NOMO-1 (cell line): ENCODE data around the gene PRUNE2.
A peak's percentile ranks its signal among the peaks of the same experiment; 100 is the strongest.

Experiments used
- DNase-seq, 2 experiments: peaks; one replicate each; lab custom pipeline; 2025; ENCODE audit not compliant: unreplicated experiment in 2 of 2; lab: John Stamatoyannopoulos, UW

PRUNE2 gene

DNA sequence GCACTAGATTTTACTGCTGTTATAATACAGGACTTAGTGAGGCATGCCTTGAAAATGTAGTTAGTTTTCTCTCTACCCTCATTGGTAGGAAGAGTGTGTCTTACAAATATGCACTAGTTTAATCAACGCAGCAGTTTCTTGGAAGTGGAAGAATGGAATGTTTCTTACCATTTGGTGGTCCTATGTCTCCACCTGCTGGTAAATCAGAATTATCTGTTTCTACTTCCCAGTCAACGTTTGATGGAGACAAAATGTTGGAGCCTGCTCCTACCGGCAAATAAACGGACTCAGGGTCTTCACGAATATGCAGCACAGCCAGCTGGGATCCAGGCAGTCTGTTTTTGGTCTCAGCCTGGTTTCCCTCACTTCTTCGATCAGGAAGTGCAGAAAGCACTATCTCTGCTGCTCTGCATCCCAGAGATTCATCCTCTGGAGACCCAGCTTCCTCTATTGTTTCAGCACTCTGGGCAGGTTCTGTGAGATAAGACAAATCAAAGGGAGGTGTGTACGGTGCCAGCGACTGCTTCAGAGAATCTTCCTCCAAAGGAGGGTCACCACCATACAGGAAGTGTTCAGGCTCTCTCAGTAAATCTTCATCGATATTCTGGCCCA, 201.2 kb downstream of the PRUNE2 start:
- DNase-seq = peak in 1 of 2 experiments; percentile 51

DNA sequence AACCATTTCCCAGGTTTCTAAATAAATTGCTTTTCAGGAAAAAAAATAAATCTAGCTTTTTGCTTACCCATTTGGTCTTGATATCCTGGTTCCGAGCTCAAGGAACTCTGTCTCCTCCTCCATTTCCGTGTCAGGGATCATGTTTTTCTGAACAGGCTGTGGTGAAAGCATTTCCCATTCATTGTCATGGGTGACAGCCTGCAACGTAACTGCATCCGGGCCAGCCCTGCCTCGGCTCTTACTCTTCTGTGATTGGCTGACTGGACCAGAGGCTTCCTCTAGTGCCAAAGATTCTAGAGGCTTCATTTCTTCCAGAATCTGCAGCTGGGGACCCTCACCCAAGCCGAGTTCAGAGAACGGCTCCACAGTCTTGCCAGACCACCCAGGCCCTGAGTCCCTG, 202.6 kb downstream of the PRUNE2 start:
- no peak for DNase-seq

DNA sequence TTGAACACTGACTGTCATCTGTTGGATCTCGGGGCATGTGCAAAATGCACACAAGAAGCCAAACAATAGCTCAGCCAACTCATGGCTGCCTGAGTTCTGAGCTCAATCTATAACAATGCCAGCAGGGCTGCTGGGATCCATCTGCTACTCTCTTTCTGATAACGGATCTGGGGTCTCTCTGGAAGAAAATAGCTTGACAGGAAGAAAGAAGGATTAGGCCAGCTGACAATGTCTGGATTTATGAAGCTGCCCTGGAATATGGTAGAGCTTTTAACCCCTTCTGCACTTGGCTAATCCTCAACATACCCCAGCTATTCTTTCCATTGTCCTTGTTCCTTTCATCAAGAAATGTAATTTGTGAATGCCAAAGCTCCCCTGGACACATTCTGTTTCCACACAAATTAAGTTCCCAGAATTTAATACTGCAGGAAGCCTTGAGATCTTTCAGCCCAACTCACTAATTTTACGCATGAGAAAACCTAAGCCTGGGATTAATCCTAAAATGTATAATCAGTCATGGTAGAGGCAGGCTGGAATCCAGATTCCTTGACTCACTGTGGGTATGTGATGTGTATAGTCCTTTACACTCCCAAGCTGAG, 204.4 kb downstream of the PRUNE2 start:
- DNase-seq = no peak

DNA sequence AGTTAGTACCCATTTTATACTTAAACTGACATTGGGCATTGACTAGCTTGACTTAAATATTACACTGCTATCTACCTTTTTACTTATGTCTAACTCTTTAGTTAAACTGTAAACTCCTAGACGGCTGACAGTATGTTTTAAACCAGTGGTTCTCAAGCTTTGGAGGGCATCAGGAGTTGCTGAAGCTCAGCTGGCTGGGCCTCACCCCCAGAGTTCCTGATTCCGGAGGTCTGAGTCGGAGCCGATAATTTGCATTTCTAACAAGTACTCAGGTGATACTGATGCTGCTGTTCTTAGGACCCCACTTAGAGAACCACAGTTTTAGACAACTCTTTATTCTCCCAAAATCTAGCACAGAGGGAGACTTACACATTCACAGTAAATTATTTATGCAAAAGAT, 205.0 kb downstream of the PRUNE2 start:
- no peak for DNase-seq

DNA sequence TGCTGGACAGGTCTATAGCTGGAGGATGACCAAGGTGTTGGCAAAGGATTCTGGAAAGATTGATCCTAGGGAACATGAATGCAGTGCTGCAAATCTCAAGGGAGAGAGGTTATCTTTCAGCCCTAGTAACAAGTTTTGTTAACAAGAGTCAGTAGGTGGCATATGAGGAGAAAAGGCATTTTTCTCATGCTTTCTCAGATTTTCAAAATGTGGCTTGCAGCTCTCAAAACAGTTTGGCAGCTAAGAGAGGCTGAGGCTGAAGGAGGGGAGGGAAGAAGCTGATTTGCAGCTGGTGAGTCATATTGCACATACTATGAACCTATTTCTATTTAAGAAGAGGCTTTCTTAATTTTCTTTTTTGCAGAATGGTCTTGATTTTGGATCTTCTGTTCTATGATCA, 205.9 kb downstream of the PRUNE2 start:
- DNase-seq = no peak

DNA sequence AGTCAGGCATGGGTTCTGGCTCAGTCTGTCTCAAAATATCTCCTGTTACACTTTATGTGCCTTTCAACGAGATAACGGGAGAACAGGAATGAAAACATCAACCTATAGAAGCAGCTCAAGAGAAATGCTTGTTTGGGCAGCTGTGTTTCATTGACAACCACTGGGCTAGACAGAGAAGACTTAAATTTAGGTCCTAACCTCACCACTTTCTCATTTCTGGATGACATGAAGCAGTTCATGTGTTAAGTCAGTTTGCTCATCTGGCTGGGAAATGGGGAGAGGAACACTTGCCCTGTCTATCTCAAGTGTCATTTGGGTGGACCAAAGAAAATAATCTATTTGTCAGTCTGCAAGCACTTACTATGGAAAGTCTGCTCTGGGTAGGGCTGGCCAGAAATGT, 208.4 kb downstream of the PRUNE2 start:
- no peak for DNase-seq

DNA sequence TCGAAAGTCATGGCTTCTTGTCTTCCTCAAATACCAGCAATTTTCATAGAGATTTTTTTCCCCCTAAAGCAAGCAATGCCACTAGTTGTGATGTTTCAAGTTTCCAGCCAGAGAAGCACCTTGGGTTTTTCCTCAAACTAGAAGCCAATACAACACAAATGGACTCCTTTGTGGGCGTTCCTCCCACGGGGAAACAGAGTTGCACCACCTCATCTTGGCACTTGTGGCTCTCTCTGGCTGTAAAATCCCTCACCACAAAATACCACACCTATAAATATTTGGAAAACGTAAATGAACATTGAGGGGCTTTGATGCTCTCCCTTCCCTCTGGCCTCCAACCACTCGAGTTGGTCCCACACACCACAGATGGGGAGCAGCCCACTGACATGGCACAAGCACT, 208.8 kb downstream of the PRUNE2 start:
- DNase-seq = no peak

DNA sequence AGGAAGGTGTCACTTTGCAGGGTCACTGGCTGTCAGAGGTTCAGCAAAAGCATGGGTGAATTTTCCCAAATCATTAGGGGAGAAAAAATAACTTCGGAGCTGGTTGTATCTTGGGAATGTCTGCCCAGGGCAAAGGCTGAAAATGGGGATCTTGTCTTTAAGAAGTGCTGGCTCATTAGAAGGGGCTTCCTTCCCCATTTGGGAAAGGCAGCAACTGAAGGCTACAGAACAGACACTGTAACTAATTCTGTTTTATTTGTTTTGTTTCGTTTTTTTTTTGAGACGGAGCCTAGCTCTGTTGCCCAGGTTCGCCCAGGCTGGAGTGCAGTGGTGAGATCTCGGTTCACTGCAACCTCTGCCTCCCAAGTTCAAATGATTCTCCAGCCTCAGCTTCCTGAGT, 212.0 kb downstream of the PRUNE2 start:
- no peak for DNase-seq

DNA sequence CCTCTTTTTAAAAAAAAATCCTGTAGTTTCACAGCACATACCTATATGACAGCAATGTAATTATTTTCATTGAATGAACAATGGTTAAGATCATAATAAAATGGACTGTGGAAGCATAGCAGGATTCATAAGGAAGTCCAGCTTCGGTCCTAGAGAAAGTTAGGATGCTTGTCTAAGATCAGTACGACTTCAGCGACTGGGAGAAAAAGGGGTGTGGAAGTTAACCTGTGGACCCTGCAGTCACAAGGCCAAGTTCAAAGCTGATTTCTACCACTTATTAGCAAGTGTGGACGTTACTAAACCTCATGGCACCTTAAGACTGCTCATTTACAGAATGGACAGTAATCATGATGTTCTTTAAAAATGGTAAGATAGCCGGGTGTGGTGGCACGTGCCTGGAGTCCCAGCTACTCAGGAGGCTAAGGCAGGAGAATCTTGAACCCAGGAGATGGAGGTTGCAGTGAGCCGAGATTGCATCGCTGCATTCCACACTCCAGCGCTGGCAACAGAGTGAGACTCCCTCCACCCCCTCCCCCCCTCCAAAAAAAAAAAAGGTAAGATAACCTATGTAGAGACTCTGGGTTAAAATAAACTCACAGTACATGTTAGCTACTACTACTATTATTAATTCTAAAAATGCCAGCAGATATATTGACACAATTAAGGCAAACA, 213.3 kb downstream of the PRUNE2 start:
- no peak for DNase-seq

DNA sequence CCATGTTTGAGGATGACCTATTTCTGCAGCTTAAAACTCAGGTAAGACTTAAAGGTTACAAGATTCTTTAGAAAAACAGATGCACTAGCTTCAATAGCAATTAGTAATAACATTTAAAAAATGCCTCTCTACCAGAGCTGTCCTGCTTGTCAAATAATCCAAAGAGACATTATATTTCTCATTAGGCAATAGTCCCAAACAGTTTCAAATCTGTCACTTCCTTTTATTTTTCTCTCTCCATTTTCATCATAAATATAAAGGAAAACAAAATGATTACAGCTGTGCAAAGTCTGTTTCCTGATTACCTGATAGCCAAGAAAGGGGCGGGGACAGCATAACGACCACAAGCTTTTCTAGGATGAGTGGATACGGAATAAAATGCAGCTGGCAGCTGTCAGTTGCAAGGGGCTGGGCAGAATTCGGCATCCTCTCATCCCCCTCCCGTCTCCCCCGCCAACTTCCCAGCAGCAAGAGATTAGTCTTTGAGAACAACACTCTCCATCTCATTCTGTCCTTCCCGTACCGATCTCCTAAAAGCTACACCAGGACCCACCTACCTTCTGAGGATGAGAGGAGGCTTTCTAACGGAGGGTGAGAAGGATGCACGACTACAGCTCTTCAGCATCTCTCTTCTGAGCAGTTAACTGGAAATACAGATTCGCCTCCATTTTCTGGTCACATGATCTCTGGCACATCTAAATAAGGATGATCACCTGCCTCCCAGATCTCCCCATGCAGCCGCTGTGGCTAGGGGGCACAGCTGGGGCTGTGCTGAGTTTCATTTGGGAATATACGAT, 214.2 kb downstream of the PRUNE2 start:
- peak in 1 of 2 experiments; percentile 39 for DNase-seq

DNA sequence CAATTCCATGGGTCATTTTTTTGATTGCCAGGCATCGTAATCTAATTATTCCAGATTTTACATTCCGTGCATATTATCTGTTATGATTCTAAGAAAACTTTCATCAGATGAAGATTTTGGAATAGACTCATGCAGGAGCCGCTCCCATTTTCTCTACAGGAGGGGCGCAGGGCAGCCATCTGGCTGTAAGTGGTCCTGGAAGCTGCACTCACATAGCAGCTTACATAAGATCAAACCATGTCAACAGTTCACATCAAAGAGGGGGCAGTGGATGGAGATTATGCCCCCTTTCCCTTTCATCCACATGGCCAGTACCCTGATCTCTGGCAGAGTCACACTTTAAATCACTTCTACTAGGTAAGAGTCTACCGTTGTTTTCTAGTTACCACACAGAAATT, 214.9 kb downstream of the PRUNE2 start:
- DNase-seq = no peak

DNA sequence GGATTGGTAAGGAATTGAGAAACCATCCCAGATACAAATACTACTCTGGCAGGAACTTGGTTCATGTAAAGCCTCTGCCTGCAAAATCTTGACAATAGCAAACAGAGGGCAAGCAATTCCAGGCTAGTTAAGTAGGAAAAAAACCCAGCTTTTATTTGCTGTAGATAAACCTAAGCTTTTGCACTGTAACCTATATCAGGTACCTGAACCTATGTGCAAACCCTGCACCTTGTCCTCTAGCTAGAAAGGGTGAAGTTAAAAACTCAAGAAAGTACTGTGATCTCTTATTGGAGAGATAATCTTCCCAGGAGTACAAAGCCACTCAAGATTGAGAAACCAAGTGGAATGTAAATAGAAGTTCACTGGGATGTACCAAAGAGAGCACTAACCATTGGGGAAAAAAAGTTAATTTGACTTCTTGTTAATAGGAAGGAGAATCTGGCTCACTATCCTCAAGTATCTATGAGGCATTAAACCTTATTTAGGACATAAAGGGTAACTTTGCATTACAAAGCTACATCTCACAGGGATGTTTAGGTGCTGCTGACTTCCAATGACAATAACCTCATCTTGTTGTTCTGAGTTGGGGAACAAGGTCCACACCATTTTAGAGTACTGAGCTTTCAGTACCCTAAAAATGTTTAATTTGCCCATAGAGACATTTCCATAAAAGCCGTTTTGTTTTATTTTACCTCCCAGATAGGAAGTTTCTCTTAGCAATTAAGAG, 215.5 kb downstream of the PRUNE2 start:
- no peak for DNase-seq

DNA sequence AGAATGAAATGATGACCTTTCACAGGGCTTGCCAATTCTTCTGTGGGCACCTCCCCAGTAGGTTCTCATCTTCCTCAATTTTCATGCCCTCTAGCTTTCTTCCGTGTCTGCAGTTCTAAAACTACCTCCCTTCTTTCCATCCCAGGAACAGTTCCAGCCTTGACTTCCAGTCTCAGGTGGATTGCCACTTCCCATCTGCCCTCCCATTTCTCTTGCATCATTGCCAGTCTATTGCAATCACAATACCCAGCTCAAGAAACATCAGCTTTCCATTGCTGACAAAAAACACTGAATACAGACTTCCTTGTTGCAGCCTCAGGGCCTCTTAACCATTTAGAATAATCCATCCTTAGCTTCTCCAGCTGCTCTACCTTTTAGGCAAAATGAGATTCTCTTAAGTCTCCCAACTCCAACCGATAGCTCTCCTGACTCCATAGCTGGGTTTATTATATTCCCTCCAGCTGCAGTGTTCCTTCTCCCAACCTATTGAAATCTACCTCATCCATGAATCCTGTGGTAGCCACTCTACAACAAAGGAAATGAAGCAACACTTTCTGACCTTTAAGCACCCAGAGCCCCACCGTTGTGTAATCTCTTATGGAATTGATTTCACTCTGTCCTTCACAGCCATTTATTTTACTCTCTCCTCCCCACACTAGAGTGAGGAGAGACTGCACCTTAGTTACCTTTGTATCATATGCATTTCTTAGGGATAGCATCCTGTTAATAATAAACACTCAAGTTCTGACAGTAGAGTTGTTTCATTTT, 217.3 kb downstream of the PRUNE2 start:
- DNase-seq = no peak

DNA sequence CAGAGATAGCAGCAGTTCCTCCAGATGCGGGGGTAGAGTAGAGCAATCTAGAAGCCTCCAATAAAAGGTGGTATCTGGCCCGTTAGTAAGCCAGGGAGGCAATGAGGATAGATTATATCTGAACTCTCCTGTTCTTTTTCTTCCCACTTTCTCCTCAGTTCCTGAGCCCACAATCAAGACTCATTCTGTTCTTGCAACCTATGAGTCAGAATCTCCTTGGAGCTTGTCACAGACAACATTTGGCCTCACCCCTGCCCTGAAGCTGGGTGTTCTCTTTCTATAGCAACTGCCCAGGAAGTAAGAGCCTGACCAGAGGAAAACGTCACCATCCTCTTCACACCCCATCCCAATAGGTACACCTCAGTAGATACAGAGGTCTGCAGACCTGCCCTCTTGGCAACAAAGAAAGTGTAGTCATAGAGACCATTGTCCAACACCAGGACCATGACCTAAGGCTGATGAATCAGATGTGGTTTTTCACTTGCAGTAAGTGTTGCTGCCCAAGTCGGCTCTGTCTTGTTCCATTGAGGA, 218.0 kb downstream of the PRUNE2 start:
- peak in 1 of 2 experiments; percentile 32 for DNase-seq

DNA sequence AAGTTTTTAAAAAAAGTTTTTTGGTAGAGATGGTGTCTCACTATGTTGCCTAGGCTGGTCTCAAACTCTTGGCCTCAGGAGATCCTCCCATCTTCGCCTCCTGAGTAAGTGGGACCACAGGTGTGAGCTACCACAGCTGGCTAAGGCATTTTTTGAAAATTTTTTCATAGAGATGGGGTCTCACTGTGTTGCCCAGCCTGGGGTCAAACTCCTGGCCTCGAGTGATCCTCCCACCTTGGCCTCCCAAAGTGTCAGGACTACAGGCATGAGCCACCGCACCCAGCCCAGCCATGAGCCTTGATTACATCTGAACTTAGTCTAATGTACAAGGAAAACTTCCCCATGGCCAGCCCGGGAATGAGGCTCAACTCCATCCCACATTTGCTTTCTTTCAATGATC, 219.2 kb downstream of the PRUNE2 start:
- no peak for DNase-seq

DNA sequence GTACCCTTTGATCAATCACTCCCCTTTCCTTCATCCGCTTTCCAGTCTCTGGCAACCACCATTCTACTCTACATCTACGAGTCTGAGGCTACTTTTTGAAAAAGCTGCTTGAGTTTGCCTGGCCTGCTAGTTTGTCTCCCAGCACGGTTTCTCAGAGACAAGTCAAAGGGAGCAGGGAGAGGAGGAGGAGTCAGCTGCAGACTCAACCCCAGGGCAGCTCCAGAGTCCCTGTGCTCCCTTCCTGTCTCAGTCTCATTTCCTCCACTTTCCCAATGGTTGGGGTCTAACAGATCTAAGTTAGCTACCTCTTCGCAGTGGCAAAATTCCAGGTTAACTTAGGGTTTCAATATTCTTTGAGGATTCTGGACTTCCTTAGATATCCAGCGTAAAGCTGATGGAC, 221.7 kb downstream of the PRUNE2 start:
- no peak for DNase-seq

DNA sequence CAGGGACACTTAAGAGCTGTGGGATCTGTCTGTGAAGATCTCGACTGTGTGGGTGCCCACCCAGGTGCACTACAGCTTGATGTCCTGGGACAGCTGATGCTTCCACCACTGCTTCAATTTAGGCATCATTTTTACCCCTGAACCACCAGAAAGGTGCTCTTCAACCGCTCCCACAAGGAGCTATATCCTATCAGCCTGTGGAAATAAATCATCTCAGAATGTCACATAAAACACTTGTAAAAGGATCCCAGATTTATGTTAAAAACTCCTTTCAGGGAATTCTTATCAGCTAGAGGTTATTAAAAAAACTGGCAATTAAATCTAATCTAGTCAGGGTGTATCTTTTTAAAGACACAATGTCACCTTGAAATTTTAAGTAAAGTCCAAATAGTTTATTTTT, 224.4 kb downstream of the PRUNE2 start:
- DNase-seq = no peak

DNA sequence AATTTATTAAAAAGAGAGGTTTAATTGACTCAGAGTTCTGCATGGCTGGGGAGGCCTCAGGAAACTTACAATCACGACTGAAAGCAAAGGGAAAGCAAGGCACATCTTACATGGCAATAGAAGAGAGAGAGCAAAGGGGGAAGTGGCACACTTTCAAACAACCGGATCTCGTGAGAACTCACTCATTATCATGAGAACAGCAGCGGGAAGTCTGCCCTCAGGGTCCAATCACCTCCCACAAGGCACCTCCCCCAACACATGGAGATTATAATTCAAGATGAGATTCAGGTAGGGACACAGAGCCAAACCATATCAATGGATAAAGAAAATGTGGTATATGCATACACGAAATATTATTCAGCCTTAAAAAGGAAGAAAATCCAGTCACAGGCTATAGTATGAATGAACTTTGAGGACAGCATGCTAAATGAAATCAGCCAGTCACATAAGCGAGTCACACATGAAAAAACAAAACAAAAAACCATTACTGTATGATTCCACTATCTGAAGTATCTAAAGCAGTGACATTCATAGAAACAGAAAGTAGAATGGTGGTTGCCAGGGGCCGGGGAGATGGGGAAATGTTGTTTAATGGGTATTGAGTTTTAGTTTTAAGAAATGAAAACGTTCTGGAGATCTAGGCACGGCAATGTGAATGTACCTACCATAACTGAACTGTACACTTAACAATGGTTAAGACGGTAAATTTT, 225.0 kb downstream of the PRUNE2 start:
- no peak for DNase-seq

DNA sequence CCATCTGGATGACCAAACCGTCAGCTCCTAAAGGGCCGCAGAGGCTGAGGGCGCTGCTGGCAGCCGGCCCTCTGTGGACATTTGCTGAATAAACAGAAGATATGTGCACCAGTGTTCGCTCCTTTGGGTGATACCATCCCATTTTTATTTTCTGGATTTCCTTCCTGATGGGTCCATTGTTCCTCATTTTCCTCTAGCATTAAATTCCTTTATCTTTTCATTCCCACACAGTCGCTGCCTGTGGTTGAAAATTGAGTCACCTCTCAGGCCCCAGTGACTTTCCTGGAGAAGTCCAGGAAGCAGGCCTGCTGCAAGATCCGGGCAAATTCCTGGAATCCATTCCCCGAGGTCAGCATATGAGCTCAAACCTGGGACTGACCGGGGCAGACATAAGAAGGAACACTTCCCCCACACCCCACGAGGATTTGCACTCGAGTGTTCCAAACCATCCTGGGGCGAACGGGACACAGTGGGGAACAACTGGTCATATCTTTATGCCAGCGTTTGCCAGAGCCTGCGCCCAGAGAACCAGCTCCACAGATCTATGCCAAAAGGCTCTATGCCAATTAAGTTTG, 228.3 kb downstream of the PRUNE2 start:
- no peak for DNase-seq
